Muscle of arm (tissue), 12 donors: ENCODE data around the gene DLEC1. TPM values are rescaled to one million over a fixed set of nuclear protein-coding genes. Genes with fewer than 3 reads are reported as not detected.

Experiments used
- DNase-seq: peaks from one replicate; pipeline ENCODE4 v3.0.0-alpha.2; 2013
- polyA plus RNA-seq, 12 donors: library from polyadenylated mRNA; unstranded; fragments of 120-200 nt; gene quantifications; one replicate each; pipeline ENCODE4 v1.2.1, GENCODE V29; 2013; ENCODE audit not compliant: insufficient read length in 12 of 12

Gene DLEC1
- polyA plus RNA-seq, 12 donors: 0.14 to 1.1 (median 0.49) TPM; not detected in 2

DNA sequence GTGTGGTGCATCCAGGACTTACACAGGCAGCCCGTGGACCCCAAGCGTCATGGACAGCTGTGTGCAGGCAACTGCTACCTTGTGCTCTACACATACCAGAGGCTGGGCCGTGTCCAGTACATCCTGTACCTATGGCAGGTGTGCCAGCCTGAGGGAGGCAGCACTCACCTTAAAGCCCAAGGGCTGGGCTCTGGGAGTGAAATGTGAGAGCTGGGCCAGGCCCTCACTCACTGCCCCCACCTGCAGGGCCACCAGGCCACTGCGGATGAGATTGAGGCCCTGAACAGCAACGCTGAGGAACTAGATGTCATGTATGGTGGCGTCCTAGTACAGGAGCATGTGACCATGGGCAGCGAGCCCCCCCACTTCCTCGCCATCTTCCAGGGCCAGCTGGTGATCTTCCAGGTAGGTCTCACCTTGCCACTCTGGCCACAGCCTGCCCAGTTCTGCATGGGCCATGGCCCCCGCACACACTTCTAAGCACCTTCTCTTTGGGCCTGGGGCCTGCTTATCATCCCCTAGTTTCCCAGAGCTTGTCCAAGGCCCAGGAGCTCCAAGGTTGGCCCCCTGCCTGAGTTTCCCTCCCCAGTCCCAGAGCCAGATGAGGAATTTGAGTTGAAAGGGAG lies 37.4 kb upstream of the DLEC1 start:
- DNase-seq: no peak

DNA sequence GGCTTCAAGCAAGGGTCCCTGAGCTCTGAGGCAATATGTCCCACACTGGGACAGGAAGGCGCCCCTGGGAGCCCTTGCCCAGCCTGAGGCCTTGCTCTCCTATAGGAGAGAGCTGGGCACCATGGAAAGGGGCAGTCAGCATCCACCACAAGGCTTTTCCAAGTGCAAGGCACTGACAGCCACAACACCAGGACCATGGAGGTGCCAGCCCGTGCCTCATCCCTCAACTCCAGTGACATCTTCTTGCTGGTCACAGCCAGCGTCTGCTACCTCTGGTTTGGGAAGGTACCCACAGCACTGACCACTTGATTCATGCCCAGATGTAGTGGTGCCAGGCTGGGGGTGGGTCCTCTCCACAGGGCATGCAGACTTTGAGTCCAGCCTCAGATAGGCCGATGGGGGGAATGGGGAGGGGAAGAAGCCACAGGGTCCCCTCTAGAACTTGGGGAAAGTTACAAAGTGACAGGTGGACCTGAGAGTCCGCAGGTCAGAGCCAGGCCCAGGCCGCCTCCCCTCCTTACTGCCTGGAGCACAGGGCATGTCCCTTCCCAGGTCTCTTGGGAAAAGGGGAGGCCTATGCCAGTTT lies 36.6 kb upstream of the DLEC1 start:
- DNase-seq: no peak

DNA sequence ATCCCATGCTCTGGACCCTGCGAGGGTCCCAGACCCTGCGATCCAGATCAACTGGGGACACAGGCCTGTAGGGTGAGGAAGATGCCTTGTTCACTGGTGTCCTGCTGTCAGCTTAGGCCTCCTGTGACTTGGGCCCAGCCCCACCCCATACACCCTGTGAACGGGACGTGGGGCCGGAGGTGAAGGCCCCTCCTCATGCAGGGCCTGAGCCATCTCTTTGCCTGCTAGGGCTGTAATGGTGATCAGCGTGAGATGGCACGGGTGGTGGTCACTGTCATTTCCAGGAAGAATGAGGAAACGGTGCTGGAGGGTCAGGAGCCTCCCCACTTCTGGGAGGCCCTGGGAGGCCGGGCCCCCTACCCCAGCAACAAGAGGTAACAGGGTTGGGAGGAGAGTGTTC lies 36.1 kb upstream of the DLEC1 start:
- no peak for DNase-seq

DNA sequence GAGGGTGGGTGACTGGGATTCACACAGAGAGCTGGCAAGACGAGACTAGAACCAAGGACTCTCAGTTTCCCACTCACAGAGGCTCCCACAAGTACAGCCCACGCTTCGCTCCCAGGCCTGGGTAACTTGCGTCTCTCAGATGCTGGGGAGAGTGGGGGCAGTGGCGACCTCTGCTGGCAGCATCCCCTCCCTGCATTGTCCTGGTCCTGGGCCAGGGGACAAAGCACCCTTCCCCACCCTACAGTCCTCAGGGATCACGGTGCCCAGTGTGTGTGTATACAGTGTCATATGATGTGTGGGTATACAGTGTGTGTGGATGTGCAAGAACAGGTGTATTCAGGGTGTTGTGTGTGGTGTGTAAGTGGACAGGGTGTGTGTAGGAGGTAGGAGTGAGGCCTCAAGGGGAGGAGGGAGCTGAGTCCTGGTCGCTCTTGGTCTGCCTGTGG lies 35.6 kb upstream of the DLEC1 start:
- peak; percentile 58 for DNase-seq

DNA sequence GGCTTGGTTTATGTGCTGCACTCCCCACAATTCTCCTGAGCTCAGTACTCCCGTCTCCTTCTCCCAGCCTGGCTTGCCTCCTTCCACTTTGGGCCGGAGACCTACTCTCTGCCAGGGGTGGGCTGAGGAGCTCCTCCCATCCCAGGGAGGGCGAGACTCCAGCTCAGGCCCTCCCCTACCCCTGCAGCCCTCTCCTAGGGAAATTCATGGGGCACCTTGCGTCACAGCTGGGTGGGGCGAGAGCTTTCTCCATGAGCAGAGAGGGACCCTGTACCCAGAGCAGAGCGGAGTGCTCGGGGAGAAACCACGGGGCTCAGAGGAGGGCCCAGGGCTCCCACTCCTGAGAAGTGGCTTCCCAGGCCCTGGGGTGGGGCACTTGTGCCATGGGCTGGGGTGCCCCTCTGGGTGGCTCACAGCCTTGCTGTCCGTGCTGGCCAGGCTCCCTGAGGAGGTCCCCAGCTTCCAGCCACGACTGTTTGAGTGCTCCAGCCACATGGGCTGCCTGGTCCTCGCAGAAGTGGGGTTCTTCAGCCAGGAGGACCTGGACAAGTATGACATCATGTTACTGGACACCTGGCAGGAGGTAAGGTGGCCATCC lies 35.1 kb upstream of the DLEC1 start:
- no peak for DNase-seq

DNA sequence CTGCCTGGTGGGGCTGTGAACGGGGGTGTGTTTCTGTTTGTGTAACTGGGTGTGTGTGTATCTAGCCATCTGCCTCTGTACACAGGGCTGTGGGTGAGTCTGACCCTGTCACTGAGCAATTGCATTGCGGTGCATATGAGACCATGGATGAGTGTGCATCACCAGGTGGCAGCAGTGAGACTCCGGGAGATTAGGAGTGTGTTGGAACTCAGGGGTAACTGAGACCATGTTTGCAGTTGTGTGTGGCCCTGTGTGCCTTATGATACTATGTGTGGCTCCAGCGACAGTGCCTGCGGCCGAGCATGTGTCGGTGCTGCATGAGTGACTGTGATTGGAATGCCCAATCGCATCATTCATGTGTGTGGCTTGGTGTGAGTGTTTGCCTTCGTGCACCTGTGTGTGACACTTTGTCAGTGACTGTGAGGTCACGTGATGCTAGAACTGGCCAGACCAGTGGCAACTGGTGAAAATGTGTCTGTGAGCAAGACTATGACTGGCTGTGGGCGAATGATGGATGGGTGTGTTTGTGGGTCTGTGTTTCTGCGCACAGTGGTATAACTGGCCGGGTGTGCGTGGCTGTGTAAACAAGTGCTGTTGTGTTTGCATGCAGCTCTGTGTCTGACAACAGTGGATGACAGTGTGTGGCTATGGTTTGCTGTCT lies 34.5 kb upstream of the DLEC1 start:
- DNase-seq: peak; percentile 46

DNA sequence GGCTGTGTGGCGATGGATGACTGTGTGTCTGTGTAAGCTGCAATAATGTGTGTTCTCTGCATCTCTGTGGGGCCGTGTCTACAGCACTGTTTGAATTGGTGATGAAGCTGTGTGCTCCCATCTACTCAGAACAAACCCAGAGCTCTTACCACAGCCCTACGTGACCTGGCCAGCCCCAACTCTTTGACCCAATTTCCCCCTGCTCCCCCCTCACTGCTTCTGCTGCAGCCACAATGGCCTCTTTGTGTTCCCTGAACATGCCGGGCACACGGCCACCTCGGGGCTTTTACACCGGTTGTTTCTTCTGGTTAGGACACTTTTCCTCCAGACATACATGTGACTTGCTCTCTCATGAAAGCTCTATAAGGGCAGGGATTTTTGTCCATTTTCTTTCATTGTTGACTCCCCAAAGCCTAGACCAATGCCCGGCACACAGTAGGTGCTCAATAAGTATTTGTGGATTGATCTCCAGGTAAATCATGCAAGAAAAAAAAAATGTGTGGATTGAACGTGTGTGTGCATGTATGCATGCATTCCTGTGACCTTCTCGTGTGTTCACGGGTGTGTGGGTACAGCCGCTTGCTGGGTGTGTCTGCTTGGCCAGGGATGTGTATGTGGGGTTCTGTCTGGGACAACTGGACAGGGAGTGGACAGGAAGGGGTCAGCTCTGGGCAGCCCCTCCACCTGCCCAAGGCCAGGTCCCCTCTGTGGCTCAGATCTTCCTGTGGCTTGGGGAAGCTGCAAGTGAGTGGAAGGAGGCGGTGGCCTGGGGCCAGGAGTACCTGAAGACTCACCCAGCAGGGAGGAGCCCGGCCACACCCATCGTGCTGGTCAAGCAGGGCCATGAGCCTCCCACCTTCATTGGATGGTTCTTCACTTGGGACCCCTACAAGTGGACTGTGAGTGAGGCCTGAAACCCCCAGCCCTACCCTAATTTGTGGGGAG lies 33.7 kb upstream of the DLEC1 start:
- DNase-seq: no peak

DNA sequence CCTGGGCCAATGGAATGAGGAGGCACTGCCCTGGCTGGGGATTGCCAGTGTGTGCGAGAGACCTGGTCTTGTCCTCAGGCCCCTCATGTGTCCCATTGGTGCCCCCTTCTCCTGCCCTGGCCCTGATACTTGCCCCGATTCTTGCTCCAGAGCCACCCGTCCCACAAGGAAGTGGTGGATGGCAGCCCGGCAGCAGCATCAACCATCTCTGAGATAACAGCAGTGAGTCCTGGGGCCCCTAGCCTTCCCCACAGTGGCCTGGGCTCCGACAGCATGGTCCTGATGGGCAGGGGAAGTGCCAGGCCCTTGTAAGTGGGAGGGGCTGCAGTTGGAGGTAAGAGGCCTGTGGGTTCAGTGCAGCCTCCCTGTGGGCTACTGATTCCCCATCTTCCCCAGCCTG lies 33.0 kb upstream of the DLEC1 start:
- DNase-seq: no peak

DNA sequence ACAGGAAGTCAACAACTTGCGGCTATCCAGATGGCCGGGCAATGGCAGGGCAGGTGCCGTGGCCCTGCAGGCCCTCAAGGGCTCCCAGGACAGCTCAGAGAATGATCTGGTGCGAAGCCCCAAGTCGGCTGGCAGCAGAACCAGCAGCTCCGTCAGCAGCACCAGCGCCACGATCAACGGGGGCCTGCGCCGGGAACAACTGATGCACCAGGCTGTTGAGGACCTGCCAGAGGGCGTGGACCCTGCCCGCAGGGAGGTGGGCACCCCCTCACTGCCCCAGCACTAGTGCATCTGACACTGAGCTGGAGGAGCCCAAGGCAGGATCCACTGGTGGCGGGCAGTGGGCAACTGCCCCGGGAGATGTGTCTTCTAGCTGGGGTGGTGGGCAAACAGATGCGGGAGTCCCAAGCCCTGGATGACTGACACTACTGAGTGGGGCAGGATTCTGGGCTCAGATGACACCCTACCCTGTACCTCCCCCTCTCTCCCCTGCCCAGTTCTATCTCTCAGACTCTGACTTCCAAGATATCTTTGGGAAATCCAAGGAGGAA lies 32.5 kb upstream of the DLEC1 start:
- no peak for DNase-seq

DNA sequence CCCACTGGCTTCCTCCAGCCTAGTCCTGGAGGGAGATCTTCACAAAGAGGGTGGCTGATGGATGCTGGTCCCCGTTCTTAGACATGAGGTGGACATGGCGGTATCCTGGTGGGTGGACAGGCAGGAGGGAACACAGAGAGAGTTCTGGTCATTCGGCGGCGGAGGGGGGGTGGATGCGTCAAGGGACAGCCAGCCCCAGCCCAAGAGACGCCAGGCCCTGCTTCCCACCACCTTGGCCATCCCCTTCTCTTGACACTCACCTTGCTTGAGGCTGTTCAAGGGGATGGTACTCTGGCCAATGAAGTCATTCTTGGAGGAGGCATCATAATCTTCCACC lies 31.3 kb upstream of the DLEC1 start:
- DNase-seq: no peak

DNA sequence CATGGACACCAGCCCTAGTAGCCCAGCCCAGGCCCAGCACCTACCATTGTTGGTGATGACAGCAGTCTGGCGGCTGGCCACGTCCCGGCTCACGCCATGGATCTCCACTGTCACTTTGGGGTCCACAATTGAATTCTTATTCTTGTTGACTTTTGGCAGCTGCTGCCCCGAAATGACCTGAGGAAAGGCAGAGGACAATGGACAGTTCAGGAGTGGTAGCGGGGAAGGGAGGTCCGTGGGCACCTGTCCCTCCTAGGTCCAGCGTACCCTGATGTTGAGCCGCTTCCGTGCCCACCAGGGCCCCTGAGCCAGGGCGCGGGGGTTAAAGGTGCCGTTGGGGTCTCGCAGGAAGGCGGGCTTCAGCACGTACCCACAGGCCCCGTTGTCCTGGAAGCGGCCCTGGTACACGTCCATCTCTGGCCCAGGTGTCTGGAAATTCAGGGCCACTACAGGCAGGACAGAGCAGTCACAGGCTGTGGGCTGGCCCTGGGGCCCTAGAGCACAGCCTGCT lies 30.8 kb upstream of the DLEC1 start:
- no peak for DNase-seq

DNA sequence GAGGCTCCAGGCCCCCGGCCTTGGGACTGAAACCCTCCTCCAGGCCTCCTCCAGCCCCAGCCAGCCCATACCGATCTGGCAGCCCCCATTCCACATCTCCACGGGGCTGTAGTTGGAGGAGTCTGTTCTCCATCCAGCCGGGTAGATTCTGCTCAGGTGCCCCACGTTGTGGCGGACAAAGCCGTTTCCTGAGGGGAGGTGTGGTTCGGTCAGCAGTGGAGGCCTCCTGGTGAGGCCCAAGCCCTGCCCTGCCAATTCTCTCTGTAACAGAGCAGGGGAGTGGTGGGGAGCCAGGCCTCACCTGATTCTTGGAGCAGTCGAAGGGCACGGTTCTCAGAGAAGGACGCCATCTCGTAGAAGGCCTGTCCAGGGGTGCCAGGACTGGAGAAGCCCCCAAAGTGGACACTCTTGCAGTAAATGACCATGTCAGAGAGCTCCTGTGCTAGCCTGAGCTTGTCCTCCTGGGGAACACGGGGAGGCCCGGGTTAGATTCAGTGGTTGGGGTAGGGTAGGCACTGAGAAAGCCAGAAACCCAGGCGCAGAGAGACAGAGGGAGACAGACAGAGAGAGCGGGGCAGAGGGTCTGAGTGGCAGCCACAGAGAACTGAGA lies 29.9 kb upstream of the DLEC1 start:
- no peak for DNase-seq

DNA sequence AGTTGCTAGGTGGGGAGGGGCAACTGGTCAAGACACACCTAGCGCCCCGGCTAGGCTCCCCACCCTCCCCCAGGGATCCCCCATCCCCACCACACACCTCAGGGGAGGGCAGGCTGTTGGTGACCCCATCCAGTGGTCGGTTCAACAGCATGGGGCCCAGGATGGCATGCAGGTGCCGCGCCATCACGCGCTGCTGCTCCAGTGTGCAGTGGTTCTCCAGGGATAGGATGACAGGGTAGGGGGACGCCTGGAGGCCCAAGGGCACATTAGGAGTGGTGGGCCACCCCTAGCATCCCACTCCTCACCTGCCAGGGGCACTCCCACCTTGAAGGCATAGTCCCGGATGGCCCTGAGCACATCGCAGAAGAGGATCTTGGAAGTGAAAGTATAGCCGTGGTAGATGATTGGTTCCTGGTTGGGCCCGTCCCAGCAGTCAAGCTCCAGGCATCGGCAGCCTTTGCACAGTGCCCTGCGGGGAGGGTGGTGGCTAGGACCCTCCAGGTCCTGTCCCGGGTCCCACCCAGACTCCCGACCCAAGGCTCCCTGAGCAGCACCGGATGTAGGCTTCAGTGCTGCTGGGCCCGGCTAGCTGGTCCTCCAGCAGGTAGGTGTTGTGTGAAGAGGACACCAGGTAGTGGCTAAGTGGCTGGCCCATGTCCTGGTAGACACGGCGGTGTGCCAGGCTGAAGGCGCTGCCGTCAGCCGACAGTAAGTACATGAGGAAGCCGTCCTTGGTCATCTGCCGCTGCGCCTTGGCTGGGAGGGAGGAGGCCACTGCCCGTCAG lies 29.0 kb upstream of the DLEC1 start:
- DNase-seq: no peak

DNA sequence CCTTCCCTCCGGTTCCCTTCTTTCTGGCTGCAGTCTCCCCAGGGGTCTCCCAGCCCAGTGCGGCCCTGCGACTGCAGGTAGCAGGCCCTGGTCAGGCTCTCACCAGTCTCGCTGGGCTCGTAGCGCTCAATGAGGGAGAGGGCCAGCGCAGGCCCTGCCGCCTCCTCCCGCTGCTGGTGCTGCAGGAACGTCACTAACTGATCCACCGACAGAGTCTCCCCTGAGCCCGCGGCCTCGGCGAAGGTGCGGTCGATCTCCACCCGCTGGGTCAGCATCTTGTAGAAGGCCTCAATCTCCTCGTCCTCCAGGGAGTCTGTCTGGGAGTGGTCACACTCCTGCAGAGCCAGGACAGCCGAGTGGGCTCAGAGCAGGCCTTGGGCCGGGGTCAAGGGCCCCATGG lies 27.9 kb upstream of the DLEC1 start:
- no peak for DNase-seq

DNA sequence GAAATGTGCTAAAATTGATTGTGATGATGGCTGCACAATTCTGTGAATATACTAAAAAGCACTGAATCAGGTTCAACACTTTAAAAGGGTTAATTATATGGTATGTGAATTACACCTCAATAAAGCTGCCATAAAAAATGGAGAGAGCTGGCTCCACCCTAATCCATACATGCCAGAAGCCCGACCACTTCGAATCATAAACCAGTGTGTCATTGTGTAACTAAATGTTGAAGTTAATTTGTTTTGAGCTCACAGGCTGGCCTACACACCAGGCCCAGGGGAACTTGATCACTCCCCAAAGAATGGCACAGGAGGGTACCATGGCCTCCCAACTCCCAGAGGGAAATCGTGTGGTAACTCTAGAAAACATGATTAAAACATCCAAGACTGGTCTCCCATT lies 23.5 kb upstream of the DLEC1 start:
- DNase-seq: no peak

DNA sequence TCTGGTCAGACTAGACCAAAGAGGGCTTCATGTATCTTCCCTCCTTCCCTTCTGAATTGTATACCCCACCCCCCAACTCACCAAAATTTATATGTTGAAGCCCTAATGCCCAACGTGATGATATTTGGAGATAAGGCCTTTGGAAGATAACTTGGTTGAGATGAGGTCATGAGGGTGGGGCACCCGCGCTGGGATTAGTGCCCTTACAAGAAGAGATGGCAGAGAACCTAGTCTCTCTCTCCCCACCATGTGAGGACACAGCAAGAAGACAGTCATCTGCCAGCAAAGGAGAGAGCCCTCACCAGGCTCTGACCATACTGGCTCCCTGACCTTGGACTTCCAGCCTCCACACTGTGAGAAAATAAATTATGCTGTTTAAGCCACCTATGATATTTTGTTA lies 23.0 kb upstream of the DLEC1 start:
- DNase-seq: no peak

DNA sequence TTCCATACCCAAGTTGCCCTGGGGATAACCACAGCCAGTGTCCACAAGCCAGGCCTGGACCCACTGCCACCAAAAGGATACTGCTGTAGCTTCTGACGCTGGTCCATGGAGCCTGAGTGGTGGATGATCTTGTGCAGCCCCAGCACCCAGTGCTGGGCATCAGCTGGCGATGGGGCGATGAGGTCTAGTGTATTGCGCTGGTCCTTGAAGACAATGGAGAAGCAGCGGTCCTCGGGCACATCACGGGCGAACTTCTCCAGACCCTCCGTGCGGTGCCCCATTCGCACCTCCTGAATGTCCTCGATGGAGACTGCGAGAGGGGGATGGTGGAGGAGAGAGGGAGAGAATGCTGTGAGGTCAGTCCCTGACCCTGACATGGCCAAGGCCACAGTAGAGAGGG lies 22.6 kb upstream of the DLEC1 start:
- no peak for DNase-seq

DNA sequence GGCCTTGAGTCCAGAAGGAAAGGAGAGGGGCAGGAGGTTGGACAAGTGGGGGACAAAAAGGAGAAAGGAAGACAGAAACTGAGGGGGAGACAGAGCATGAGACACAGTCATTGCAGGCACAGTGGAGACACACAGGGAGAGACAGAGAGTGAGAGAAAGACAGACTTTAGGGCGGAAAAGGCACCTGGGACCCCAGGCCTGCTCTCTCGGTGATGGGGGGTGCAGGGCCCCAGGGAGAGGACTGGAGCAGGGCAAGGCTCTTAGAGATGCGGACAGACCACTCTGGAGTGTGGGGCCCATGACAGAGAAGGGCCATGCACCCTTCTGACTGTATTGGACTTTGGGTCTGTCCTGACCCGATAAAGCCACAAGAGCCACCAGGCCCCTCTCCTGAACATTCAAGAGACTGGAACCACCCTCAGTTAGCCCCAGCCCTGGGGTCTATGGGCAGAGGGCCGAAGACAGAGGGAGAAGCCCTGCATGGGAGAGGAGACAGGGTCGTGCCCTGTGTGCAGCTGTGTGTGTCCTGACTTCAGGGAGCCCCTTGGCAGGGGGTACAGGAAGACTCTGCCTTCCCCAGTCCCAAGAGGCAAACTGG lies 22.1 kb upstream of the DLEC1 start:
- DNase-seq: no peak

DNA sequence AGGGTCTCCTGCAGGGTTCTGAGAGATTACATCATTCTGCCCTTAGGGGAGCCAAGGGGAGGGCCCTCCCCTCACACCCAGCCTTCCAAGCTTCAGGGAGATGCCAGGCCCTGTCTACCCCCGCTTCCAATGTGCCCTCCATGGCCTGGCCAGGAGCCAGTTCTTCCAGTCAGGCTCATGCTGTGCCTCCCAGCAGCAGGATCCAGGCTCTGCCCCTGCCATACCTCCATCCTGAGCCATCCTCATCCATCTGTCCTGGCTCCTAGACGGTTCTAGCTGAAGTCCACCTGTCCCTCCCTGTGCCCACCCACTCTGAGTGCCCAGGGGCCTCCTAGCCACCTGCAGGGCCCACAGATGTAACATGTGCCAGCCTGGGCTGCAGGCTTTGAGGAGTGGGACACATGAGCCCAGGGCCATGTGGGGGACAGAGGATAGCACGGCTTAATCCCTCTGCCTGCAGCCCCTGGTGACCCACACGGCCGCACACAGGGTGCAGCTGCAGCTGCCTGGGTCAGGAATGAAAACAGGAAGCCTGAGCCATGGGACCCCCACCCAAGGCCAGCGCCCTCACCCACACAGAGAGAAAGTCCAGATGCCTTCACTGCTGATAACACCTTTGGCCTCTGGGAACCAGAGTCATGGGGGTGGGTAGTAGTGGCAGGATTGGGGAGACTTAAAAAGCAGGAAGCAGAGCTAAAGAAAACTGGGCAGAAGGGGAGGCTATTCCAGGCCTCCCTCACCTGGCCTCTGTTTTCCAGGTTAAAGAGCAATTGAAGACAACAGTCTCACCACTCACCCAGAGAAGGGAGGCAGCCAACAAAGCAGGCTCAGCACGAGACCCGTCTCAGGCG lies 21.3 kb upstream of the DLEC1 start:
- no peak for DNase-seq
